Suprapubic skin (tissue), 3 donors: Measurements from ENCODE around the gene VARS1.

Experiments used
- CTCF ChIP-seq, 2 donors: fragments of 200-600 bp in 1 of 2; fragments of 450-650 bp in 1 of 2; sonication (generic) in 1 of 2; IDR thresholded peaks; one replicate each; pipeline ENCODE4 v1.5.1; 2016 to 2019; ENCODE audit warnings: antibody characterized with exemption in 2 of 2, mild to moderate bottlenecking in 1 of 2, moderate library complexity in 1 of 2
- POLR2A ChIP-seq, 2 donors: fragments of 450-650 bp; IDR thresholded peaks; one replicate each; pipeline ENCODE4 v1.6.1; 2017; ENCODE audit warnings: antibody characterized with exemption in 2 of 2, mild to moderate bottlenecking in 2 of 2, moderate library complexity in 2 of 2

- TF ChIP-seq CTCF (IDR thresholded peaks at IDR 0.05) (no peak), POLR2A (IDR thresholded peaks at IDR 0.05) (no peak)
Measured at GRCh38 chr6:31775184-31775583, 20.4 kb downstream of the VARS1 start.
